Ascending aorta (tissue), 2 donors: Measurements from ENCODE around the gene FAT2. TPM values are rescaled to one million over a fixed set of nuclear protein-coding genes. Genes with fewer than 3 reads are reported as not detected.
"Not testable (repeated sequence)": the region's sequence is repeated elsewhere in the genome, so short reads cannot be mapped to it uniquely, and the experiment has no call there.

Experiments
- DNase-seq, 2 donors: peaks; one replicate each; pipeline ENCODE4 v3.0.0-alpha.2; 2019; ENCODE audit warnings: low spot score in 2 of 2
- H3K27ac ChIP-seq, 2 donors: fragments of 200-600 bp; sonication (generic); one replicate each; pipeline ENCODE4 v1.5.1; 2016 to 2017; ENCODE audit warnings: mild to moderate bottlenecking in 1 of 2
- H3K27me3 ChIP-seq: fragments of 200-600 bp; sonication (generic); one replicate; pipeline ENCODE4 v1.5.1; 2017
- H3K36me3 ChIP-seq, 2 donors: fragments of 200-600 bp; sonication (generic); one replicate each; pipeline ENCODE4 v1.5.1; 2016
- H3K4me1 ChIP-seq, 2 donors: fragments of 200-600 bp; sonication (generic); one replicate each; pipeline ENCODE4 v1.5.1; 2016 to 2017; ENCODE audit warnings: mild to moderate bottlenecking in 1 of 2
- H3K4me3 ChIP-seq, 2 donors: fragments of 200-600 bp; sonication (generic); one replicate each; pipeline ENCODE4 v1.5.1; 2016 to 2017; ENCODE audit warnings: mild to moderate bottlenecking in 1 of 2
- H3K9me3 ChIP-seq, 2 donors: fragments of 200-600 bp; sonication (generic); one replicate each; pipeline ENCODE4 v1.5.1; 2016
- CTCF ChIP-seq, 3 experiments: fragments of 200-600 bp in 2 of 3; fragments of 450-650 bp in 1 of 3; sonication (generic) in 2 of 3; IDR thresholded peaks; one replicate each; pipeline ENCODE4 v1.5.1; 2016 to 2019; ENCODE audit warnings: antibody characterized with exemption in 3 of 3, mild to moderate bottlenecking in 1 of 3, moderate library complexity in 1 of 3
- intact Hi-C: fragments of 100-400 bp; cut with DNase I; formaldehyde crosslinking; loops from one replicate; pipeline ENCODE4 v1.15.1; 2023
- total RNA-seq: library from RNA; depleted of rRNA; stranded (reverse); fragments of >200 nt; gene quantifications from one replicate; pipeline ENCODE4 v1.1.0, GENCODE V29; 2016

The FAT2 gene
- total RNA-seq, 1 donor from 2014 or later, result not detected

- no peak for DNase-seq
- Histone ChIP-seq H3K4me1 (no peaks in the 10 kb centered on the region), H3K27ac (no peak overlapping the region), H3K27me3 (no peaks in the 10 kb centered on the region), H3K4me3 (no peak overlapping the region), H3K9me3 (no peaks in the 10 kb centered on the region), H3K36me3 (no peaks in the 10 kb centered on the region)
- intact Hi-C loops, result no loop called here
- TF ChIP-seq CTCF (IDR thresholded peaks at IDR 0.05), result no peak
Measured at GRCh38 chr5:151595411-151595826, 4.3 kb upstream of the FAT2 start.

GRCh38 chr5:151592855-151593408 is 1.8 kb upstream of the FAT2 start:
- no peak overlapping the region for H3K4me3 ChIP-seq
- H3K27me3 ChIP-seq, result no peaks in the 10 kb centered on the region
- no peaks in the 10 kb centered on the region for H3K9me3 ChIP-seq
- intact Hi-C loops, result no loop called here
- H3K27ac ChIP-seq, result no peak overlapping the region
- TF ChIP-seq CTCF (IDR thresholded peaks at IDR 0.05), result no peak
- no peaks in the 10 kb centered on the region for H3K4me1 ChIP-seq
- no peak for DNase-seq
- no peaks in the 10 kb centered on the region for H3K36me3 ChIP-seq

GRCh38 chr5:151589878-151590570 is 1.1 kb downstream of the FAT2 start:
- no peak for TF ChIP-seq CTCF (IDR thresholded peaks at IDR 0.05)
- DNase-seq, result no peak
- Histone ChIP-seq H3K4me1 (no peaks in the 10 kb centered on the region), H3K36me3 (no peaks in the 10 kb centered on the region), H3K27me3 (no peaks in the 10 kb centered on the region), H3K4me3 (no peak overlapping the region), H3K9me3 (no peaks in the 10 kb centered on the region), H3K27ac (no peak overlapping the region)
- intact Hi-C loops, result no loop called here

DNA sequence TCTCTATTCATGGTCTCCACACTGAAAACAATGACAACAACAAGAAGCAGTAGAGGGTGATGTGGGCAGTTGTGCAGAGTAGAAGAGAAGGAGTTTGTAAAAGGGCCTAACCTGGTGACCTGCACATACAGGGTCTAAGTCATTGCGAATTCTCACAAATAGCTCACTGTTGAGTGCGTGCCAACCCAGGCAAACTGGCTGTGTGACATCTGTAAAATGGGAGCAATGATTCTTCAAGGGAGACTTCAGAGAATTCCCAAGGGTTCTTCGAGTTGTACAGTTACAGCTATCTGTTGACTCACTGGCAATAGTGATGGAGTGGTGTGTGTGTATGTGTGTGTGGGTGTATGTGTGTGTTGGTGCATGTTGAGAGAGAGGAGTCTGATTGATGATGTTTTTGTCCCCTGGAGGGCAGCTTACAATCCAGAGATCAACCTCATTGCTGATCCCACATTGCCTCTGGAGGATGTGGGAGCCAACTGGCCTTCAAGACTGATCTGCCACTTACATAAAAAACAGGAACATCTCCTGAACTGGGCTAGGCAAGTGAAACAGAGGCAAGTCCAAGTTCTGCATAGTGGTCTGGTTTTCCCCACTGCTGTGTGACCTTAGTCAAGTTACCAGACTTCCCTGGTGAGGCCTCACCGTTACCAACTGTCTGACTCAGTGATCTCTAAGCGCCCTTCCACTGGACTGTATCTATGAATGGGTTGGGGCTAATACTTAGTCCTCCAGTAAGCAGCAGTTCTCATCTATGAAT is 3.2 kb downstream of the FAT2 start:
- Histone ChIP-seq H3K4me3 (no peak overlapping the region), H3K27me3 (no peaks in the 10 kb centered on the region), H3K27ac (no peak overlapping the region), H3K36me3 (no peaks in the 10 kb centered on the region), H3K9me3 (no peaks in the 10 kb centered on the region), H3K4me1 (no peaks in the 10 kb centered on the region)
- peak in 1 of 2 donors; percentile 39 for DNase-seq
- intact Hi-C loops, result no loop called here
- no peak for TF ChIP-seq CTCF (IDR thresholded peaks at IDR 0.05)

GRCh38 chr5:151585970-151586369 is 5.2 kb downstream of the FAT2 start:
- DNase-seq, result peak in 1 of 2 donors; percentile 19

DNA sequence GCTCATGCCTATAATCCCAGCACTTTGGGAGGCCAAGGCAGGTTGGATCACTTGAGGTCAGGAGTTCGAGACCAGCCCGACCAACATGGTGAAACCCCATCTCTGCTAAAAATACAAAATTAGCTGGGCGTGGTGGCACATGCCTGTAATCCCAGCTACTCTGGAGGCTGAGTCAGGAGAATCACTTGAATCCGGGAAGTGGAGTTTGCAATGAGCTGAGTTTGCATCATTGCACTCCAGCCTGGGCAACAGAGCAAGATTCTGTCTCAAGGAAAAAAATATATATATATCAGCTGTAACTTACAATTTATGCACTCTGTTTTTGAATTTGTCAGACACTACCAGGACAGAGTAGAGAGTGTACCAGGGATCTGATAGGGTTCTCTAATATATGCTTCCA is 5.8 kb downstream of the FAT2 start:
- DNase-seq, result peak in 1 of 2 donors; percentile 4
- H3K36me3 ChIP-seq, intact Hi-C loops, H3K4me3 ChIP-seq, H3K27me3 ChIP-seq, H3K4me1 ChIP-seq, H3K9me3 ChIP-seq, H3K27ac ChIP-seq: not testable (repeated sequence)

More at GRCh38 chr5:151585970-151586369, 5.2 kb downstream of the FAT2 start:
- Histone ChIP-seq H3K4me1 (no peaks in the 10 kb centered on the region), H3K27me3 (no peaks in the 10 kb centered on the region), H3K27ac (no peak overlapping the region), H3K4me3 (no peak overlapping the region), H3K36me3 (no peaks in the 10 kb centered on the region), H3K9me3 (no peaks in the 10 kb centered on the region)
- intact Hi-C loops, result no loop called here
- TF ChIP-seq CTCF (IDR thresholded peaks at IDR 0.05), result no peak
